Measurements from ENCODE around the gene NPEPPS.
"Not testable (repeated sequence)": the region's sequence is repeated elsewhere in the genome, so short reads cannot be mapped to it uniquely, and the experiment has no call there.

GRCh38 chr17:47531233-47531820 lies 419 bp downstream of the NPEPPS start:
- TF ChIP-seq CTCF, POLR2AphosphoS5 (IDR thresholded peaks at IDR 0.05): not testable (repeated sequence)
